GM12892 (cell line): Measurements from ENCODE around the gene MPST.

Experiments used
- POLR2A ChIP-seq: IDR thresholded peaks from 2 replicates; pipeline ENCODE4 v1.6.1; 2011; ENCODE audit warnings: low read depth, low read length, control low read depth
- POLR2AphosphoS5 ChIP-seq: IDR thresholded peaks from 2 replicates; pipeline ENCODE4 v1.6.1; 2011; ENCODE audit warnings: low read depth, low read length, control low read depth
- TAF1 ChIP-seq: IDR thresholded peaks from 2 replicates; pipeline ENCODE4 v1.6.1; 2011; ENCODE audit warnings: low read depth, mild to moderate bottlenecking, control low read depth, low read length, borderline replicate concordance

DNA sequence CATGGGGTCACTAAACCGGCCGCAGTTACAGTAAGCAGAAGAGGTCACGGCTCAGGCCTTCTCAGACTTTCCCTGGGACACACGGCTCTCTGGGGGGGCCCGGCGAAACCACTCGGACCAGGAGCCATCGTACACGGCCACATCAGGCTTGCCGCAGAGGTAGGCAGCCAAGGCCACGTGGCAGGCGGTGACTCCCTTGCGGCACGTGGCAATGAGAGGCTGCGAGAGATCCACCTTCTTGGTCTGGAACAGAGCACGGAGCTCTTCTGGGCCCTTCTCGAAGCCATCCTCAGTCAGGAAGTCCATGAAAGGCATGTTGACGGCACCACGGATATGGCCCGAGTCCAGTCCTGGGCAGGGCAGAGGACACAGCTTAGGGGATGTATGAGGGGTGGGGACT lies 8.6 kb upstream of the MPST start:
- TF ChIP-seq POLR2A (no peak), POLR2AphosphoS5 (no peak), TAF1 (no peak)
